M059J (cell line): ENCODE results near the gene CUL3. TPM values are rescaled to one million over a fixed set of nuclear protein-coding genes. Genes with fewer than 3 reads are reported as not detected.
"Not testable (repeated sequence)": the region's sequence is repeated elsewhere in the genome, so short reads cannot be mapped to it uniquely, and the experiment has no call there.

Experiments used
- DNase-seq: peaks from one replicate; pipeline ENCODE4 v3.0.0-alpha.2; 2012; ENCODE audit warnings: low read depth
- total RNA-seq: library from RNA; depleted of rRNA; stranded (reverse); fragments of >200 nt; shearing (Covaris generic); gene quantifications from 2 replicates; pipeline ENCODE4 v1.2.3, GENCODE V29; 2014; rRNA removed

The CUL3 gene
- 41.5 and 68.0 TPM in 2 replicates for total RNA-seq

DNA sequence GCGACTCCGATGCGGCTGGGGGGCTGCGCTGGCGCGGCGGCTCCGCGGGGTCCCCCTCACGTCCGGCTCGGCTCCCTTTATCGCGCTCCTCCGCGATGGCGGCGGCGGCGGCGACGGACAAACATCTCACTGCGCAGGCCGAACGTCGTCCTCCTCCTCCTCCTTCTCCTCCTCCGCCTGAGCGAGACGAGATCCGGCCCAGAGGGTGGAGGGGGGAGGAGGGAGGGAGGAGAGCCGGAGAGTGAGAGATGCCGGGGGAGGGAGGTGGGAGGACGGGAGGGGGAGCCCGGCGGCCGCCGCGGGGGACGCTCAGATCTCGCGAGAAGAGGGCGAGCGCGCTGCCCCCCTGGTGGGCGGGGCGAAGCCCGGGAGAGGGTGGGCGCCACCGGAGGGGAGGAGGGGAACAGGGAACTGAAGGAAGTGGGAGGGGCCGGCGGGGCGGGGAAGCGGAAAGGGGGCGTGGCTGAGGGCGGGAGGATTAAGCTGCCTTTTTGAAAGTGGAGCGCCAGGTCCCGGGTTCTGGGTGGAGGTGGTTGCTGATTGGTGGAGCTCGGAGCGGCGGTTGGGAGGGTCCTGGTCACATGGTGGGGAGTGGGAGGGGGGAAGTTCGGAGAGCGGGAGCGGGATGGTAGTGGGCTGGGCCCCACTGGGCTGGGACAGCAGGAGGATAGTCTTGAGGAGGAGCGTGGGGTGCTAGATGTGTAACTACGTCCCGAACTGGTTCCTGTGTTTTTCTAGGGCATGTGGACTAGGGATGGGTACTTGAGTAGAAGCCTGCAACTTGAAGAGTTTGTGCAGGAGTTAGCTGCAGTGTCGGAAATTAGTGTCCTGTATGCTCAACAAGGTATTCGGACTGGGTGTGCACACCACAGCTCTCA lies at the start of gene CUL3:
TSS of gene CUL3 (minus strand) at position 153 of the 878 bp plus-strand sequence. CDS start 354 bp downstream, outside the sequence.
- peak; percentile 94 for DNase-seq

- DNase-seq, result peak; percentile 31
These were observed 45.7 kb upstream of the CUL3 start for GRCh38 chr2:224630659-224631550.

DNA sequence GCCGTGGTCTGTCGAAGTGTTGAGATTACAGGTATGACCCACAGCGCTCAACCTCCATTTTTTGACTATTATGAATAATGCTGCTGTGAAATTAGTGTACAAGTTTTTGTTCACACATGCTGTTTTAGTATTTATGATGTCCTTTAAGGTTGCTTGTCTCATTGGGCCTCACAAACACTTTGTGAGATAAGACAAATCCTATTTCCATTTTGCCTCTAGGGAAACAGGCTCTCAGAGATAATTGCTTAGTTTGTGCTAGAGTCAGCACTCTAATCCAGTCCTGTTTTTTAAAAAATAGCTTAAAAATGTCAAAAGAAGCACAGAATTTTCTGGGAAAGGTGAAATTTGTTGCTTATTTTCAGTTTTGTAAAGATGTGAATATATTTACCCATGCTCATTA lies 43.3 kb upstream of the CUL3 start:
- DNase-seq, result no peak

DNA sequence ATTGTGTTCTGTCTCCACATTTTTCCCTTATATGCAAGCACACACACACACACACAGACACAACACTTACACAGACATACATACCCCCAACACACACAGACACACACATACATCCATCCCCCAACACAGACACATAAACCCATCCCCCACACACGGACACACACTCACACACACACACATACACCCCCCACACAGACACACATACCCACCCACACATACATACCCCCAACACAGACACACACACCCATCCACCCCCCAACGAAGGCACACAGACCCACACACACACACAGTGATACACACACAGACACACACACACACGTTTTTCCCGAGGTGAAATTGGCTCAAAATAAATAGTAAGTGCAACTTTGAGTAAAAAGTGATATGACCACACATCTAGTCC lies 41.6 kb upstream of the CUL3 start:
- no peak for DNase-seq

DNA sequence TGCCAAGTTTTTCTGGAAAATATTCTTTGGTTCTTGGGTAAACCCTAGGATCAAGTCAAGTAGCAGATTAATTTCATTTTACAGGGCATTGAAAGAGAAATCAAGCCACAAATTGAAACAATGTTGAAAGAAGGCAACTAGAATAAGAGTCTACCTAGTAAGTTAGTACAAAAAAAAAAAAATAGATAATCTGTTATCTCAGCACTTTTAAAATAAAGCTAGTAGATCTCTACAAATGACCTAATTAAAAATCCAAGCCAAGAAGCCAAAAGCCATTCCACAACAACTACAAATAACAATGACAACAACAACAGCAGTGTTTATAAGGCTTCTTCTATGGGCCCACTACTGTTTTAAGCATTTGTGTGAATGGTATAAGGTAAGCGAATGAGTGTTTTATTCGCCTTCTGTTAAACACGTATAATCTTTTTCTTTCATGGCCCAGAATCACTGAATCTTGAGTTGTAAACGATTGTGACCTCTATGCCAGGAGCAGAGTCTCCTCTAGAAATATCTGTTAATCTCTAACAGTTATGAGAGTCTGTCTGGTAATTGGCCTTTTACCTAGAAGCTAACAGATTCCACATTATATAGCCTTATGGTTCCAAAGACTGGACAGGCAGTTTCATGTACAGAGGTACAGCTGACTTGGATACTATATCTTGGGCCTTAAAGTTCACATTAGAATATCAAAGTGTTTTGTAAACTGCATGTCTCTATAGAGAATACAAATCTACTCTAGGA lies 28.6 kb upstream of the CUL3 start:
- no peak for DNase-seq

DNA sequence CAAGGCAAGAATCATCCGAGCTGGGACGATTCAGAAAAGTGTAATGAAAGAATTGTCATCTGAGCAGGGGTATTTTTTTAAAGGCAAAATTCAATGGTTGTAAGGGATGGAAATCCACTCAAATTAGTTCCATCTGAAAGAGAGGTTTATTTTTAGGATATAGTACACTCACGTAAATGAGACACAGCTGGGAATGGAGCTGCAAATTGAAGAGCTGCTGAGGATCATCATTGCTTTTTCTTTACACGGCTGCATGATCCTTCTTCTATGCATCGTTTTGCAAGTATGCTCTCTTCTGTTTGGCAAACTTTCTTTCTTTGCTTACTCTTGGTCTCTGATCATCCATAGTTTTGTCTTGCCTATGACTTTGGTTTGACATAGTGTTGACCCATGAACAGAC lies 27.4 kb upstream of the CUL3 start:
- no peak for DNase-seq

GRCh38 chr2:224611938-224612337 lies 26.8 kb upstream of the CUL3 start:
- DNase-seq, result no peak

DNA sequence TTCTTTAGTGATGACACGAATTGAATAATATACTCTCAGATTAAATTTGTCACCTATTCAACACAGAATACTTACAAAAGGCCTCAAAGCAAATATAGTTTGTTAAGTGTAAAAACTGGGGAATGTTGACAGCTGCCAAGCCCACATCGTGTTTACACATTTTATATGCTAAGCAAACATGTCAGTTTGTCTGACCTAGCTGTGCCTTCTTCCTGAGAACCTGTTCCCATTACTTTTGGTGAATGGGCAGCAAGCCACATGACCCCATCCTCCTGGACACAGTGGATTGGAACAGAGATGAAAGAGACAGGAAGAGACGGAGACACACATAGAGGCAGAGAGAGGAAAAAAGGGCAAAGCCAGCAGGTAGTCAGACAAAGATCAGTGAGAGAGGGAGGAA lies 22.9 kb upstream of the CUL3 start:
- no peak for DNase-seq

DNA sequence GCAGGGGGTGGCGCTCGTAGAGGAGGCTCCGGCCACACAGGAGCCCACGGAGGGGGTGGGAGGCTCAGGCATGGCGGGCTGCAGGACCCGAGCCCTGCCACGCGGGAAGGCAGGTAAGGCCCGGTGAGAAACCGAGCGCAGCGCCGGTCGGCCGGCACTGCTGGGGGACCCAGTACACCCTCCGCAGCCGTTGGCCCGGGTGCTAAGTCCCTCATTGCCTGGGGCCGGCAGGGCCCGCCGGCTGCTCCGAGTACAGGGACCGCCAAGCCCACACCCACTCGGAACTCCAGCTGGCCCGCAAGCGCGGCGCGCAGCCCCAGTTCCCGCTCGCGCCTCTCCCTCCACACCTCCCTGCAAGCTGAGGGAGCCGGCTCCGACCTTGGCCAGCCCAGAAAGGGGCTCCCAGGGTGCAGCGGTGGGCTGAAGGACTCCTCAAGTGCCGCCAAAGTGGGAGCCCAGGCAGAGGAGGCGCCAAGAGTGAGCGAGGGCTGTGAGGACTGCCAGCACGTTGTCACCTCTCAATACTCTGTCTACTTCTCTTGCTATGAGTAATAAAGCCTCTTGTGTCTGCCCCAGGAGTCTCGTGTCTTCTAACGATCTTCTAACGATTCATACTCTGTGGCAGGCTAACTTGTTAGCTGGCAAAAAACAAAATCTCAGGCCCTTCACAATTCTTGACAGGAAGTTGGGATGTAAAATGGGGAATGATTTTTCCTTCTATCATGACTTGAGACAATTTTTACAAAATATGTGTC lies 18.8 kb upstream of the CUL3 start:
- DNase-seq, result not testable (repeated sequence)

- DNase-seq, result not testable (repeated sequence)
These were observed 17.7 kb upstream of the CUL3 start for GRCh38 chr2:224602778-224603375.

GRCh38 chr2:224601923-224602322 lies 16.8 kb upstream of the CUL3 start:
- no peak for DNase-seq

DNA sequence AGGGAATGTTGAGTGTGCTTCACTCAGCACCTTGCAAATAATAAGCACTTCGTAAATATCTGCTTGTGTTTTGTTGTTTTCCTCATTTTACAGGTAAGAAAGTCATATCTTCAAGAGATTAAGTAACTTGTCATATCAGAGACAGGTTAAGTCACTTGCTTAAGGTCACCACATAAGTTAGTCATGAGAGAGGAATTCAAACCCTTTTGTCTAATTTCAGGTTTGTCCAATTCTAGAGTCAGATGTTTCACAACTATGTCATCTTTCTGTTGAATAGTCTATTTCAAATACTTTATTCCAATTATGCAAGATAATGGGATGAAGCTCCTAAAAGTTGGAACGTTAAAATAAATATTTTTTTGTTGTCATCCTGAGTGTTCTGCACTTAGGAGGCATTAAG lies 13.5 kb upstream of the CUL3 start:
- peak; percentile 12 for DNase-seq

DNA sequence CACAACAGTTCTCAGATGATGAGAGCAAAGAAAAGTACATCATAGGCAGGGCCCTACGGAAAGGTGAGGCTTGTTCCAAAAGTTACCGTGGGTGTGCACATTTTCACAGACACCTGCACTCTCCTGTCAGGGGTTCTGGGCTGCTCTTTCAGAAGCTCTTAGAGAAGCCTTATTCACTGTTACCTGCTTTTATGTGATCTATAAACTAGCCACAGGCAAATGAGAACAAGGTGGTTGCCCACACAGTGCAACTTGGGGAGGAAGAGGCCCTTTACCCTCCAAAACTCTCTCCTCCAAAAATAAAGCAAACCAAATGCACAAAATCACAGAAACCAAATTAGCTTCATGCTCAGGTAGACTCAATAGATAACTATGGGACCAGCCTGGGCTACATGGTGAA lies 11.1 kb upstream of the CUL3 start:
- DNase-seq, result no peak

- no peak for DNase-seq
These were observed 10.4 kb upstream of the CUL3 start for GRCh38 chr2:224595518-224595917.

GRCh38 chr2:224594840-224595239 lies 9.7 kb upstream of the CUL3 start:
- peak; percentile 51 for DNase-seq

DNA sequence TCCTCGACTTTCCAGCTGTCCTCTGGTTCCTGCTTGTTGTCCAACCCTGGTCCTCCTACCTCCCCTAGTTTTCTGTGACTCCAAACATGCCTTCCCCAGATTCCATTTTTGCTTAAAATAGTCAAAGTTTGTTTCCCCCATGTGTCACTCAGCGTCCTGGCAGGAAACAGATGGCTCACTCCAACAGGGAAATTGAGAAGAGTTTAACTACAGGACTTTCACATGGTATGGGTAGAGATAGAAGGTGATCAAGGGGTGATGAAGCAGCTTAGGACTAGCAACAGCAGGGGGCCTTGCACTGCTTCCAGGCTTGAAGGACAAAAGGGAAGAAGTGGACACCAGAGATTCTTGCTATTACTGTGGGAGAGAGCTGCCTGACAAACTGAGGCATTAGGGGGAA lies 6.1 kb upstream of the CUL3 start:
- DNase-seq, result no peak

GRCh38 chr2:224586127-224586695 lies 1.0 kb upstream of the CUL3 start:
- DNase-seq, result no peak

DNA sequence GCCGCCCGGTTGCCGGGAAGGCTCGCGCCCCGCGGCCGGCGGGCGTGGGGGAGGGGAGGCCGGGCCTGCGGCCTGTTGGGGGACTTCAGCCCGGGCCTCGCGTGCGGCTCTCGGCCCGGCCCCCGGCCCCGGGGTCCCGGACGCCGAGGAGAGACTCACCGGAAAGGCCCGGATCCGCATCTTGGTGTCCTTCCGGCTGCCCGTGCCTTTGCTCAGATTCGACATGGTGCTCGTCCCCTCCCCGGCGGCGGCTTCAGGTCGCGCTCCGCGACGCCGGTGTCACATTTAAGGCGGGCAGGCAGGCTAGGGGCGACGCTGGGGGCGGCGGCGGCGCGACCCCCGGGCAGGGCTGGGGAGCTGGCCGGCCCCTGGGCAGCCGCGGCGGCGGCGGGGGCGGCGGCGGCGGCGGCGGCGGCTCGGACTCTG lies 365 bp downstream of the CUL3 start:
- DNase-seq, result peak; percentile 49

- peak; percentile 55 for DNase-seq
These were observed 915 bp downstream of the CUL3 start for GRCh38 chr2:224584111-224584784.

GRCh38 chr2:224583033-224583432 lies 2.1 kb downstream of the CUL3 start:
- DNase-seq, result not testable (repeated sequence)
